Measurements from ENCODE around the gene HRAS.

DNA sequence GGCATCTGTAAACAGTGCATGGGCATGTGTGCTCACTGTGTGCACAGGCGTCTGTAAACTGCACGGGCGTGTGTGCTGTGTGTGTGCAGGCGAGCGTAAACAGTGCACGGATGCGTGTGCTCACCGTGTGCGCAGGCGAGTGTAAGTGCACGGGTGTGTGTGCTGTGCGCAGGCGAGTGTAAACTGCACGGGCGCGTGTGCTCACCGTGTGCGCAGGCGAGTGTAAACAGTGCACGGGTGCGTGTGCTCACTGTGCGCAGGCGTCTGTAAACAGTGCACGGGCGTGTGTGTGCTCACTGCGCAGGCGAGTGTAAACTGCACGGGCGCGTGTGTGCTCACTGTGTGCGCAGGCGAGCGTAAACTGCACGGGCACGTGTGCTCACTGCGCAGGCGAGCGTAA, 50.8 kb downstream of the HRAS start:
- TF ChIP-seq MAX (IDR thresholded peaks at IDR 0.05; ENCODE audit: low read depth, low read length) (no peak), KAT2A (conservative IDR thresholded peaks at IDR 0.05; ENCODE audit: control insufficient read depth, low read depth, low read length) (no peak), ZNF217 (IDR thresholded peaks at IDR 0.05) (no peak), REST (IDR thresholded peaks at IDR 0.05; ENCODE audit: low read depth, low read length) (no peak), YBX1 (IDR thresholded peaks at IDR 0.05) (no peak), POLR2A (IDR thresholded peaks at IDR 0.05; ENCODE audit: low read depth, low read length) (no peak), TARDBP (IDR thresholded peaks at IDR 0.05; ENCODE audit: borderline replicate concordance) (no peak)
- TF ChIP-seq, protein P1, sequence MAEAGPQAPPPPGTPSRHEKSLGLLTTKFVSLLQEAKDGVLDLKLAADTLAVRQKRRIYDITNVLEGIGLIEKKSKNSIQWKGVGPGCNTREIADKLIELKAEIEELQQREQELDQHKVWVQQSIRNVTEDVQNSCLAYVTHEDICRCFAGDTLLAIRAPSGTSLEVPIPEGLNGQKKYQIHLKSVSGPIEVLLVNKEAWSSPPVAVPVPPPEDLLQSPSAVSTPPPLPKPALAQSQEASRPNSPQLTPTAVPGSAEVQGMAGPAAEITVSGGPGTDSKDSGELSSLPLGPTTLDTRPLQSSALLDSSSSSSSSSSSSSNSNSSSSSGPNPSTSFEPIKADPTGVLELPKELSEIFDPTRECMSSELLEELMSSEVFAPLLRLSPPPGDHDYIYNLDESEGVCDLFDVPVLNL (IDR thresholded peaks at IDR 0.05; ENCODE audit: low read depth, low read length) = no peak
- TF ChIP-seq, protein P2, sequence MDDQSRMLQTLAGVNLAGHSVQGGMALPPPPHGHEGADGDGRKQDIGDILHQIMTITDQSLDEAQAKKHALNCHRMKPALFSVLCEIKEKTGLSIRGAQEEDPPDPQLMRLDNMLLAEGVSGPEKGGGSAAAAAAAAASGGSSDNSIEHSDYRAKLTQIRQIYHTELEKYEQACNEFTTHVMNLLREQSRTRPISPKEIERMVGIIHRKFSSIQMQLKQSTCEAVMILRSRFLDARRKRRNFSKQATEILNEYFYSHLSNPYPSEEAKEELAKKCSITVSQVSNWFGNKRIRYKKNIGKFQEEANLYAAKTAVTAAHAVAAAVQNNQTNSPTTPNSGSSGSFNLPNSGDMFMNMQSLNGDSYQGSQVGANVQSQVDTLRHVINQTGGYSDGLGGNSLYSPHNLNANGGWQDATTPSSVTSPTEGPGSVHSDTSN (IDR thresholded peaks at IDR 0.05; ENCODE audit: insufficient replicate concordance, low read depth, low read length) = no peak
- TF ChIP-seq, protein P3, sequence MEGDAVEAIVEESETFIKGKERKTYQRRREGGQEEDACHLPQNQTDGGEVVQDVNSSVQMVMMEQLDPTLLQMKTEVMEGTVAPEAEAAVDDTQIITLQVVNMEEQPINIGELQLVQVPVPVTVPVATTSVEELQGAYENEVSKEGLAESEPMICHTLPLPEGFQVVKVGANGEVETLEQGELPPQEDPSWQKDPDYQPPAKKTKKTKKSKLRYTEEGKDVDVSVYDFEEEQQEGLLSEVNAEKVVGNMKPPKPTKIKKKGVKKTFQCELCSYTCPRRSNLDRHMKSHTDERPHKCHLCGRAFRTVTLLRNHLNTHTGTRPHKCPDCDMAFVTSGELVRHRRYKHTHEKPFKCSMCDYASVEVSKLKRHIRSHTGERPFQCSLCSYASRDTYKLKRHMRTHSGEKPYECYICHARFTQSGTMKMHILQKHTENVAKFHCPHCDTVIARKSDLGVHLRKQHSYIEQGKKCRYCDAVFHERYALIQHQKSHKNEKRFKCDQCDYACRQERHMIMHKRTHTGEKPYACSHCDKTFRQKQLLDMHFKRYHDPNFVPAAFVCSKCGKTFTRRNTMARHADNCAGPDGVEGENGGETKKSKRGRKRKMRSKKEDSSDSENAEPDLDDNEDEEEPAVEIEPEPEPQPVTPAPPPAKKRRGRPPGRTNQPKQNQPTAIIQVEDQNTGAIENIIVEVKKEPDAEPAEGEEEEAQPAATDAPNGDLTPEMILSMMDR (IDR thresholded peaks at IDR 0.05 in 2 of 3, conservative IDR thresholded peaks at IDR 0.05 in 1 of 3; ENCODE audit: control insufficient read depth in 2 of 3, extremely low read depth in 1 of 3, insufficient read depth in 1 of 3, low read depth in 3 of 3, low read length in 3 of 3) = no peak
